Activated CD8-positive, alpha-beta T cell treated with anti-CD3 and anti-CD28 coated beads, Interleukin-2, amount 10 ng/mL, durations not matched to agents 7 days and 5 days (primary cell): ENCODE results near the gene TRPC1. TPM values are rescaled to one million over a fixed set of nuclear protein-coding genes. Genes with fewer than 3 reads are reported as not detected.

Source experiments
- ATAC-seq: fragments of 150-1000 bp; cut with Tn5 transposase; one replicate; pipeline ENCODE4 v1.10.0; 2021; ENCODE audit warnings: moderate library complexity
- CTCF ChIA-PET: fragments of 350-600 bp; sonication (Branson Sonifier 250); formaldehyde crosslinking; loops from one replicate; lab custom pipeline; 2021; ENCODE audit warnings: antibody characterized with exemption; lab: Charles Lee
- POLR2A ChIA-PET: fragments of 350-600 bp; sonication (Branson Sonifier 250); formaldehyde crosslinking; loops from one replicate; lab custom pipeline; 2021; ENCODE audit warnings: antibody characterized with exemption; lab: Charles Lee
- DNase-seq: peaks from one replicate; pipeline ENCODE4 v3.0.0-alpha.2; 2020
- H3K27ac Mint-ChIP-seq: one replicate; pipeline ENCODE4 v1.8.0; 2021; ENCODE audit warnings: mild to moderate bottlenecking, mixed read lengths
- H3K27me3 Mint-ChIP-seq: one replicate; pipeline ENCODE4 v1.8.0; 2021; ENCODE audit warnings: low read depth, mixed read lengths
- H3K36me3 Mint-ChIP-seq: one replicate; pipeline ENCODE4 v1.8.0; 2021; ENCODE audit warnings: low read depth, mixed read lengths
- H3K4me1 Mint-ChIP-seq: one replicate; pipeline ENCODE4 v1.8.0; 2021; ENCODE audit warnings: low read depth, mixed read lengths
- H3K4me3 Mint-ChIP-seq: one replicate; pipeline ENCODE4 v1.8.0; 2021; ENCODE audit warnings: mild to moderate bottlenecking, mixed read lengths
- H3K9me3 Mint-ChIP-seq: one replicate; pipeline ENCODE4 v1.8.0; 2022; ENCODE audit warnings: mixed read lengths; ENCODE audit not compliant: insufficient read depth
- total RNA-seq, 2 experiments: library from RNA; stranded (reverse); gene quantifications; one replicate each; pipeline ENCODE4 v1.2.3, GENCODE V29; 2021

TRPC1 gene
- total RNA-seq, 2 experiments from 2014 or later = 0.45 to 0.73 TPM

- no peak for ATAC-seq
- Mint-ChIP-seq H3K27ac (no peak overlapping the region), H3K4me3 (no peak overlapping the region), H3K4me1 (no peaks in the 10 kb centered on the region), H3K36me3 (no peaks in the 10 kb centered on the region), H3K9me3 (no peaks in the 10 kb centered on the region), H3K27me3 (peaks cover 7% of the 10 kb centered on the region)
- POLR2A ChIA-PET = no interaction called here
- CTCF ChIA-PET = interaction anchor here (2.1 kb wide), 1 partner anchor 17 kb away, joined by 14 read pairs; no protein-coding TSS in a partner anchor
- no peak for DNase-seq
Measured at GRCh38 chr3:142846779-142847577, 123.1 kb downstream of the TRPC1 start.

- no peak overlapping the region for H3K27ac Mint-ChIP-seq
- no peak for ATAC-seq
- DNase-seq = no peak
- no peaks in the 10 kb centered on the region for H3K4me1 Mint-ChIP-seq
- POLR2A ChIA-PET = no interaction called here
- H3K9me3 Mint-ChIP-seq = no peaks in the 10 kb centered on the region
- H3K36me3 Mint-ChIP-seq = no peaks in the 10 kb centered on the region
- H3K4me3 Mint-ChIP-seq = no peak overlapping the region
- CTCF ChIA-PET = no interaction called here
- H3K27me3 Mint-ChIP-seq = peaks cover 3% of the 10 kb centered on the region
Measured at GRCh38 chr3:142849148-142849547, 125.3 kb downstream of the TRPC1 start.

- no peaks in the 10 kb centered on the region for H3K27me3 Mint-ChIP-seq
- H3K4me3 Mint-ChIP-seq = no peak overlapping the region
- CTCF ChIA-PET = interaction anchor here (0.6 to 1.2 kb wide), 2 partner anchors 22 to 53 kb away, joined by 3 read pairs; no protein-coding TSS in a partner anchor
- H3K36me3 Mint-ChIP-seq = no peaks in the 10 kb centered on the region
- no peak for DNase-seq
- no peak overlapping the region for H3K27ac Mint-ChIP-seq
- no peaks in the 10 kb centered on the region for H3K9me3 Mint-ChIP-seq
- no peak for ATAC-seq
- POLR2A ChIA-PET = no interaction called here
- no peaks in the 10 kb centered on the region for H3K4me1 Mint-ChIP-seq
Measured at GRCh38 chr3:142850395-142851023, 126.7 kb downstream of the TRPC1 start.

GRCh38 chr3:142852009-142852408 lies 128.2 kb downstream of the TRPC1 start:
- Mint-ChIP-seq H3K9me3 (no peaks in the 10 kb centered on the region), H3K4me3 (no peak overlapping the region), H3K27ac (no peak overlapping the region), H3K36me3 (no peaks in the 10 kb centered on the region), H3K4me1 (no peaks in the 10 kb centered on the region), H3K27me3 (no peaks in the 10 kb centered on the region)
- DNase-seq (no peak), ATAC-seq (no peak)
- POLR2A ChIA-PET = interaction anchor here (1.0 kb wide), 1 partner anchor 149 kb away, joined by 4 read pairs; the partner anchor contains the start of gene U2SURP
- CTCF ChIA-PET = no interaction called here

GRCh38 chr3:142853270-142854168 lies 129.7 kb downstream of the TRPC1 start:
- Mint-ChIP-seq H3K4me1 (no peaks in the 10 kb centered on the region), H3K27ac (no peak overlapping the region), H3K4me3 (no peak overlapping the region), H3K9me3 (no peaks in the 10 kb centered on the region), H3K27me3 (peaks cover under 1% of the 10 kb centered on the region), H3K36me3 (no peaks in the 10 kb centered on the region)
- CTCF ChIA-PET = interaction anchor here (0.7 to 1.4 kb wide), 6 partner anchors 9 to 134 kb away, joined by 3 to 5 read pairs (median 3); no protein-coding TSS in a partner anchor
- POLR2A ChIA-PET = no interaction called here
- ATAC-seq (no peak), DNase-seq (no peak)

GRCh38 chr3:142857056-142857455 lies 133.2 kb downstream of the TRPC1 start:
- no peak for DNase-seq
- ATAC-seq = no peak
- no peaks in the 10 kb centered on the region for H3K4me1 Mint-ChIP-seq
- peaks cover 14% of the 10 kb centered on the region for H3K27me3 Mint-ChIP-seq
- no peak overlapping the region for H3K27ac Mint-ChIP-seq
- ChIA-PET CTCF (interaction anchor here (0.7 to 1.8 kb wide), 2 partner anchors 28 to 232 kb away, joined by 3 to 9 read pairs; no protein-coding TSS in a partner anchor), POLR2A (interaction anchor here (0.6 kb wide), 1 partner anchor 41 kb away, joined by 3 read pairs; no protein-coding TSS in a partner anchor)
- H3K4me3 Mint-ChIP-seq = no peak overlapping the region
- no peaks in the 10 kb centered on the region for H3K36me3 Mint-ChIP-seq
- H3K9me3 Mint-ChIP-seq = no peaks in the 10 kb centered on the region

Other genes with a start within 250 kb of the TRPC1 start
- gene ATR, start 145.3 kb upstream of the TRPC1 start, total RNA-seq = 10 to 100 TPM; 33.6 to 35.8 TPM
- gene PLS1, start 127.6 kb upstream of the TRPC1 start, total RNA-seq = 1 to 10 TPM; 2.3 to 3.2 TPM
- gene PCOLCE2, start 165.0 kb downstream of the TRPC1 start, total RNA-seq = not detected
- gene PAQR9, start 239.6 kb downstream of the TRPC1 start, total RNA-seq = not detected